Neural cell (in vitro differentiated cells): ENCODE measurements around the gene TAS2R9. TPM values are rescaled to one million over a fixed set of nuclear protein-coding genes. Genes with fewer than 3 reads are reported as not detected.

ENCODE experiments used
- H2AFZ ChIP-seq: fragments of 200-600, 300-800 bp; sonication (generic), shearing (Covaris generic); 2 replicates; pipeline ENCODE4 v1.6.0; 2014; ENCODE audit warnings: low read depth, mild to moderate bottlenecking, antibody characterized with exemption, low read length, moderate library complexity
- H3F3A ChIP-seq: fragments of 200-600 bp; shearing (Covaris generic); 2 replicates; pipeline ENCODE4 v1.6.1; 2016; ENCODE audit warnings: mild to moderate bottlenecking, moderate library complexity, mixed read lengths, antibody characterized with exemption, low read length; ENCODE audit not compliant: insufficient read depth, poor library complexity, severe bottlenecking
- H3K27ac ChIP-seq: fragments of 200-600, 300-800 bp; sonication (generic), shearing (Covaris generic); 2 replicates; pipeline ENCODE4 v1.5.1; 2014; ENCODE audit warnings: mild to moderate bottlenecking, low read length, moderate library complexity
- H3K27me3 ChIP-seq: fragments of 300-800, 200-600 bp; sonication (generic), shearing (Covaris generic); 2 replicates; pipeline ENCODE4 v1.6.0; 2014; ENCODE audit warnings: mild to moderate bottlenecking, low read depth, low read length, moderate library complexity; ENCODE audit not compliant: insufficient read depth
- H3K36me3 ChIP-seq: fragments of 300-800, 200-600 bp; sonication (generic), shearing (Covaris generic); 2 replicates; pipeline ENCODE4 v1.5.1; 2014; ENCODE audit warnings: mild to moderate bottlenecking, antibody characterized with exemption, low read length, moderate library complexity; ENCODE audit not compliant: insufficient read depth
- H3K4me2 ChIP-seq: fragments of 300-800, 200-600 bp; sonication (generic), shearing (Covaris generic); 2 replicates; pipeline ENCODE4 v1.6.0; 2014; ENCODE audit warnings: mild to moderate bottlenecking, low read length
- H3K4me3 ChIP-seq: fragments of 300-800, 200-600 bp; sonication (generic), shearing (Covaris generic); 2 replicates; pipeline ENCODE4 v1.5.1; 2014; ENCODE audit warnings: mild to moderate bottlenecking, low read length, moderate library complexity
- H3K79me2 ChIP-seq: fragments of 200-600 bp; shearing (Covaris generic); replicated peaks from 2 replicates; pipeline ENCODE4 v1.6.0; 2014; ENCODE audit warnings: mild to moderate bottlenecking, low read length, moderate library complexity; ENCODE audit not compliant: insufficient read depth
- H3K9ac ChIP-seq: fragments of 300-800, 200-600 bp; sonication (generic), shearing (Covaris generic); 2 replicates; pipeline ENCODE4 v1.6.1; 2016; ENCODE audit warnings: mild to moderate bottlenecking, low read length, mixed read lengths
- H3K9me2 ChIP-seq: fragments of 200-600 bp; shearing (Covaris generic); 2 replicates; pipeline ENCODE4 v1.6.1; 2016; ENCODE audit warnings: mild to moderate bottlenecking, low read length, mixed read lengths; ENCODE audit not compliant: insufficient read depth
- H3K9me3 ChIP-seq: fragments of 200-600, 300-800 bp; sonication (generic), shearing (Covaris generic); 2 replicates; pipeline ENCODE4 v1.6.1; 2016; ENCODE audit warnings: mild to moderate bottlenecking, mixed run types, low read length, moderate library complexity, mixed read lengths
- H4K20me1 ChIP-seq: fragments of 200-600 bp; shearing (Covaris generic); 2 replicates; pipeline ENCODE4 v1.6.1; 2016; ENCODE audit warnings: mild to moderate bottlenecking, mixed run types; ENCODE audit not compliant: insufficient read depth
- CTCF ChIP-seq: fragments of 450-650 bp; IDR thresholded peaks from 2 replicates; pipeline ENCODE4 v1.5.1; 2014; ENCODE audit warnings: antibody characterized with exemption, mild to moderate bottlenecking, moderate library complexity; ENCODE audit not compliant: poor library complexity, severe bottlenecking
- EP300 ChIP-seq: fragments of 450-650 bp; conservative IDR thresholded peaks from 2 replicates; pipeline ENCODE4 v1.6.1; 2014; ENCODE audit warnings: antibody characterized with exemption, mild to moderate bottlenecking, moderate library complexity; ENCODE audit not compliant: poor library complexity, severe bottlenecking
- EZH2 ChIP-seq: fragments of 200-600, 300-800 bp; shearing (Covaris generic), sonication (generic); IDR thresholded peaks from 2 replicates; pipeline ENCODE4 v1.6.1; 2014; ENCODE audit warnings: antibody characterized with exemption, low read length, borderline replicate concordance, mild to moderate bottlenecking; ENCODE audit not compliant: insufficient read depth, poor library complexity, severe bottlenecking
- MXI1 ChIP-seq: fragments of 450-650 bp; conservative IDR thresholded peaks from 2 replicates; pipeline ENCODE4 v1.6.1; 2014; ENCODE audit warnings: antibody characterized with exemption, mild to moderate bottlenecking; ENCODE audit not compliant: poor library complexity, severe bottlenecking
- POLR2AphosphoS5 ChIP-seq: IDR thresholded peaks from 2 replicates; pipeline ENCODE4 v1.6.1; 2012
- RAD21 ChIP-seq: fragments of 450-650 bp; conservative IDR thresholded peaks from 2 replicates; pipeline ENCODE4 v1.6.1; 2014; ENCODE audit warnings: antibody characterized with exemption, mild to moderate bottlenecking, moderate library complexity
- REST ChIP-seq: IDR thresholded peaks from 2 replicates; pipeline ENCODE4 v1.6.1; 2012; ENCODE audit warnings: borderline replicate concordance
- SMC3 ChIP-seq: fragments of 450-650 bp; conservative IDR thresholded peaks from 2 replicates; pipeline ENCODE4 v1.6.1; 2014; ENCODE audit warnings: antibody characterized with exemption, mild to moderate bottlenecking, moderate library complexity; ENCODE audit not compliant: poor library complexity
- TAF1 ChIP-seq: IDR thresholded peaks from 2 replicates; pipeline ENCODE4 v1.6.1; 2012; ENCODE audit warnings: low read depth
- polyA plus RNA-seq: library from polyadenylated mRNA; depleted of rRNA; stranded (reverse); fragments of >200 nt; gene quantifications from 2 replicates; pipeline ENCODE4 v1.2.3, GENCODE V29; 2014

Gene TAS2R9
- polyA plus RNA-seq, 1 donor from 2014 or later = 0.32 TPM

GRCh38 chr12:10807186-10807585 is 2.8 kb downstream of the TAS2R9 start, which contains the start of gene TAS2R8:
TSS of gene TAS2R8 (minus strand) at chr12:10807286. CDS start at chr12:10806980, 306 bp downstream.
- TF ChIP-seq MXI1 (no peak), SMC3 (no peak), POLR2AphosphoS5 (no peak), CTCF (no peak), REST (no peak), EP300 (no peak)
- no peaks in the 10 kb centered on the region for H3K36me3 ChIP-seq
- H3K27ac ChIP-seq = no peak within 1 kb of the TSS
- no peak within 1 kb of the TSS for H3K4me3 ChIP-seq
- H3K27me3 ChIP-seq = no peaks in the 10 kb centered on the region
- no peak within 1 kb of the TSS for H3K9ac ChIP-seq
- no peaks in the 10 kb centered on the region for H3K9me3 ChIP-seq
- no peaks in the 10 kb centered on the region for H3K9me2 ChIP-seq
- no peak within 1 kb of the TSS for H3K4me2 ChIP-seq
- H2AFZ ChIP-seq = no peak within 1 kb of the TSS
- H3F3A ChIP-seq = no peaks in the 10 kb centered on the region
- no peaks in the 10 kb centered on the region for H3K79me2 ChIP-seq
- H4K20me1 ChIP-seq = no peaks in the 10 kb centered on the region

GRCh38 chr12:10802587-10802986 is 7.4 kb downstream of the TAS2R9 start, which contains the start of gene TAS2R7:
TSS of gene TAS2R7 (minus strand) at chr12:10802627. CDS start at chr12:10802570, 57 bp downstream.
- no peak for TF ChIP-seq TAF1
- no peak for TF ChIP-seq RAD21
- no peak for TF ChIP-seq EZH2
- no peak for TF ChIP-seq CTCF
- no peak for TF ChIP-seq REST
- no peak for TF ChIP-seq EP300
- no peak for TF ChIP-seq MXI1
- no peak for TF ChIP-seq SMC3
- no peak for TF ChIP-seq POLR2AphosphoS5
- H3F3A ChIP-seq = no peaks in the 10 kb centered on the region
- H3K4me3 ChIP-seq = no peak within 1 kb of the TSS
- H3K9ac ChIP-seq = no peak within 1 kb of the TSS
- no peaks in the 10 kb centered on the region for H4K20me1 ChIP-seq
- H3K79me2 ChIP-seq = no peaks in the 10 kb centered on the region
- no peaks in the 10 kb centered on the region for H3K9me2 ChIP-seq
- no peak within 1 kb of the TSS for H2AFZ ChIP-seq
- no peaks in the 10 kb centered on the region for H3K27me3 ChIP-seq
- no peak within 1 kb of the TSS for H3K27ac ChIP-seq
- no peaks in the 10 kb centered on the region for H3K9me3 ChIP-seq
- H3K4me2 ChIP-seq = no peak within 1 kb of the TSS
- no peaks in the 10 kb centered on the region for H3K36me3 ChIP-seq
